Gastrocnemius medialis (tissue), 4 donors: ENCODE results near the gene TUBB8.

Experiments used
- POLR2A ChIP-seq, 2 donors: fragments of 450-650 bp; IDR thresholded peaks; one replicate each; pipeline ENCODE4 v1.6.1; 2017; ENCODE audit warnings: antibody characterized with exemption in 2 of 2, mild to moderate bottlenecking in 2 of 2, moderate library complexity in 2 of 2
- TF ChIP-seq, protein P1 (sequence below), 5 experiments: fragments of 450-650 bp in 3 of 5; fragments of 200-600 bp in 2 of 5; sonication (generic) in 2 of 5; IDR thresholded peaks in 4 of 5; conservative IDR thresholded peaks in 1 of 5; 1 replicate in 4 of 5; 2 replicates in 1 of 5; pipeline ENCODE4 v1.5.1; 2016 to 2019; ENCODE audit warnings: antibody characterized with exemption in 5 of 5, mild to moderate bottlenecking in 3 of 5, moderate library complexity in 3 of 5

DNA sequence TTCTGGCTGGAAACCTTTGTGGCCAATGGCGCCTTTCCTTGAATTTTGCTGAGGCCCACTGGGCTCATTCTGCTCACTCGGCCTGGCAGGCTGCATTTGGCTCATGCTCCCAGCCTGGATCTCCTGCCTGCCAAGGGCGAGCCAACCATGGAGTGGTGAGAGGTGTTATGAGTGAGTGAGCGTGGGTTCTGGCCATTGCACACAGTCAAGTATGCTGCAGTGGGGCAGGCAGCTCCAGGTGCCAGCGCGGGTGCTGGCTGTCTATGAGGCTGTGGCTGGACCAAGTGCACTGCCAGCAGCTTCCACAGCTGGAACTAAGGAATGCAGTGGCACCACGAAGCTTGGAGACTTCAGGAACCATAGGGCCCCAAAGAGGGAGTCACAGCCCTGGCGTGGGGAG, 42.2 kb upstream of the TUBB8 start:
- TF ChIP-seq POLR2A (IDR thresholded peaks at IDR 0.05) = no peak
- TF ChIP-seq, protein P1, sequence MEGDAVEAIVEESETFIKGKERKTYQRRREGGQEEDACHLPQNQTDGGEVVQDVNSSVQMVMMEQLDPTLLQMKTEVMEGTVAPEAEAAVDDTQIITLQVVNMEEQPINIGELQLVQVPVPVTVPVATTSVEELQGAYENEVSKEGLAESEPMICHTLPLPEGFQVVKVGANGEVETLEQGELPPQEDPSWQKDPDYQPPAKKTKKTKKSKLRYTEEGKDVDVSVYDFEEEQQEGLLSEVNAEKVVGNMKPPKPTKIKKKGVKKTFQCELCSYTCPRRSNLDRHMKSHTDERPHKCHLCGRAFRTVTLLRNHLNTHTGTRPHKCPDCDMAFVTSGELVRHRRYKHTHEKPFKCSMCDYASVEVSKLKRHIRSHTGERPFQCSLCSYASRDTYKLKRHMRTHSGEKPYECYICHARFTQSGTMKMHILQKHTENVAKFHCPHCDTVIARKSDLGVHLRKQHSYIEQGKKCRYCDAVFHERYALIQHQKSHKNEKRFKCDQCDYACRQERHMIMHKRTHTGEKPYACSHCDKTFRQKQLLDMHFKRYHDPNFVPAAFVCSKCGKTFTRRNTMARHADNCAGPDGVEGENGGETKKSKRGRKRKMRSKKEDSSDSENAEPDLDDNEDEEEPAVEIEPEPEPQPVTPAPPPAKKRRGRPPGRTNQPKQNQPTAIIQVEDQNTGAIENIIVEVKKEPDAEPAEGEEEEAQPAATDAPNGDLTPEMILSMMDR (IDR thresholded peaks at IDR 0.05 in 4 of 5, conservative IDR thresholded peaks at IDR 0.05 in 1 of 5) = no peak
